ENCODE results near the gene DYSF. TPM values are rescaled to one million over a fixed set of nuclear protein-coding genes. Genes with fewer than 3 reads are reported as not detected.

DYSF gene
- total and polyA plus RNA-seq, 8 donors, result 1.1 to 5.5 (median 2.1) TPM

GRCh38 chr2:71505086-71505769 is 51.9 kb downstream of the DYSF start:
- Histone ChIP-seq H3K27ac (no peak overlapping the region), H3K4me3 (no peak overlapping the region), H3K4me1 (no peaks in the 10 kb centered on the region), H3K9me3 (no peaks in the 10 kb centered on the region), H3K36me3 (no peaks in the 10 kb centered on the region), H3K27me3 (peaks cover 0 to 4% (median 0%) of the 10 kb centered on the region in 4 donors)
- FAIRE-seq (no peak), ATAC-seq (no peak), DNase-seq (no peak)
- TF ChIP-seq CTCF (IDR thresholded peaks at IDR 0.05), result no peak
- 55 to 59% methylated on average over 9 of the region's 9 CpGs for WGBS, 2 donors
- intact Hi-C loops (cut with DNase I), result loop anchor here in 1 of 3 donors (10.0 kb wide), 1 partner anchor 350 kb away; no protein-coding TSS in a partner anchor

- 72 to 75% methylated on average over 8 of the region's 8 CpGs for WGBS, 2 donors
- peaks cover 0 to 4% (median 0%) of the 10 kb centered on the region in 4 donors for H3K27me3 ChIP-seq
- DNase-seq (no peak), FAIRE-seq (no peak), ATAC-seq (no peak)
- no peaks in the 10 kb centered on the region for H3K36me3 ChIP-seq
- H3K4me3 ChIP-seq, result no peak overlapping the region
- TF ChIP-seq CTCF (IDR thresholded peaks at IDR 0.05), result no peak
- H3K9me3 ChIP-seq, result no peaks in the 10 kb centered on the region
- intact Hi-C loops (cut with DNase I), result loop anchor here in 1 of 3 donors (10.0 kb wide), 1 partner anchor 351 kb away; no protein-coding TSS in a partner anchor
- H3K27ac ChIP-seq, result no peak overlapping the region
- H3K4me1 ChIP-seq, result no peaks in the 10 kb centered on the region
Measured at GRCh38 chr2:71505770-71506140, 52.4 kb downstream of the DYSF start.

GRCh38 chr2:71506222-71507153 is 53.1 kb downstream of the DYSF start:
- H3K36me3 ChIP-seq, result no peaks in the 10 kb centered on the region
- no peak for DNase-seq
- intact Hi-C loops (cut with DNase I), result loop anchor here in 1 of 3 donors (10.0 kb wide), 1 partner anchor 352 kb away; no protein-coding TSS in a partner anchor
- no peak overlapping the region for H3K4me3 ChIP-seq
- no peak for TF ChIP-seq CTCF (IDR thresholded peaks at IDR 0.05)
- H3K9me3 ChIP-seq, result no peaks in the 10 kb centered on the region
- no peak overlapping the region for H3K27ac ChIP-seq
- 73 to 77% methylated on average over 20 of the region's 20 CpGs for WGBS, 2 donors
- no peak for FAIRE-seq
- no peak for ATAC-seq
- H3K27me3 ChIP-seq, result peaks cover 0 to 4% (median 0%) of the 10 kb centered on the region in 4 donors
- H3K4me1 ChIP-seq, result no peaks in the 10 kb centered on the region

- H3K9me3 ChIP-seq, result no peaks in the 10 kb centered on the region
- no peaks in the 10 kb centered on the region for H3K36me3 ChIP-seq
- no peak for FAIRE-seq
- TF ChIP-seq CTCF (IDR thresholded peaks at IDR 0.05), result no peak
- no peak overlapping the region for H3K4me3 ChIP-seq
- intact Hi-C loops (cut with DNase I), result loop anchor here in 1 of 3 donors (10.0 kb wide), 1 partner anchor 353 kb away; no protein-coding TSS in a partner anchor
- H3K4me1 ChIP-seq, result no peaks in the 10 kb centered on the region
- H3K27ac ChIP-seq, result no peak overlapping the region
- H3K27me3 ChIP-seq, result peaks cover 0 to 4% (median 0%) of the 10 kb centered on the region in 4 donors
- 66 to 69% methylated on average over 8 of the region's 8 CpGs for WGBS, 2 donors
- ATAC-seq, result no peak
- no peak for DNase-seq
Measured at GRCh38 chr2:71507476-71507875, 54.1 kb downstream of the DYSF start.
